Measurements from ENCODE around the gene YKT6. TPM values are rescaled to one million over a fixed set of nuclear protein-coding genes. Genes with fewer than 3 reads are reported as not detected.
A peak's percentile ranks its signal among the peaks of the same experiment; 100 is the strongest.

Gene YKT6
- total and polyA plus RNA-seq, 2 experiments from 2014 or later, result 33.5 to 114 TPM

GRCh38 chr7:44213206-44213876, 12.6 kb downstream of the YKT6 start (continued):
- TF ChIP-seq JUNB (IDR thresholded peaks at IDR 0.05; ENCODE audit: unreplicated experiment), result no peak
- TF ChIP-seq CREB1 (CRISPR knock-in tag; IDR thresholded peaks at IDR 0.05; ENCODE audit: low read depth), result no peak
- no peak for TF ChIP-seq EZH2 (IDR thresholded peaks at IDR 0.05; ENCODE audit: low read depth, unreplicated experiment)
- TF ChIP-seq ZNF114 (CRISPR knock-in tag; IDR thresholded peaks at IDR 0.05), result no peak
- no peak for TF ChIP-seq EZH2phosphoT487 (IDR thresholded peaks at IDR 0.05; ENCODE audit: unreplicated experiment)

GRCh38 chr7:44213877-44214388, 13.2 kb downstream of the YKT6 start:
- peaks cover 14% of the 10 kb centered on the region for H3K36me3 ChIP-seq (ENCODE audit: insufficient read depth)
- DNase-seq (ENCODE audit: low spot score) (no peak), ATAC-seq (peak; percentile 10)
- peak overlapping the region; percentile 12; the same call in 1 of the 2 replicates for H3K27ac ChIP-seq (ENCODE audit: low read depth)
- Mint-ChIP-seq H3K36me3 (ENCODE audit: low read depth) (peaks cover 32% of the 10 kb centered on the region), H3K4me3 (no peak overlapping the region), H3K9me3 (no peaks in the 10 kb centered on the region), H3K27ac (peak overlapping the region; percentile 87), H3K27me3 (ENCODE audit: insufficient read depth, low read depth, poor library complexity) (peaks cover 4% of the 10 kb centered on the region), H3K4me1 (peaks cover 35% of the 10 kb centered on the region)
- no peak overlapping the region for H2AFZ ChIP-seq
- H3K79me2 ChIP-seq (replicated peaks; ENCODE audit: insufficient read depth), result no peaks in the 10 kb centered on the region
- no peaks in the 10 kb centered on the region for H3K27me3 ChIP-seq (ENCODE audit: insufficient read depth)
- H3K4me1 ChIP-seq (ENCODE audit: insufficient read depth), result peaks cover 11% of the 10 kb centered on the region
- H3K4me3 ChIP-seq, result no peak overlapping the region
- H3K4me2 ChIP-seq, result no peak overlapping the region
- H3F3A ChIP-seq (replicated peaks; ENCODE audit: low read depth), result no peaks in the 10 kb centered on the region
- no peak for TF ChIP-seq REST (IDR thresholded peaks at IDR 0.05; ENCODE audit: unreplicated experiment)
- no peak for TF ChIP-seq EZH2phosphoT487 (IDR thresholded peaks at IDR 0.05; ENCODE audit: unreplicated experiment)
- peaks cover 11% of the 10 kb centered on the region; the same call in 1 of the 2 replicates for H4K20me1 ChIP-seq (replicated peaks; ENCODE audit: insufficient read depth)
- no peaks in the 10 kb centered on the region for H3K9me2 ChIP-seq (ENCODE audit: insufficient read depth)

GRCh38 chr7:44215531-44215930, 14.8 kb downstream of the YKT6 start:
- H3K27ac Mint-ChIP-seq, result no peak overlapping the region
- H3K4me1 Mint-ChIP-seq, result peaks cover 39% of the 10 kb centered on the region
- Histone ChIP-seq H3K4me3 (no peak overlapping the region), H3F3A (replicated peaks; ENCODE audit: low read depth) (no peaks in the 10 kb centered on the region), H4K20me1 (replicated peaks; ENCODE audit: insufficient read depth) (0 out of 2 replicates have a peak, but pooled peaks cover 3% of the 10 kb centered on the region), H3K4me1 (ENCODE audit: insufficient read depth) (peaks cover 11% of the 10 kb centered on the region), H3K27ac (ENCODE audit: low read depth) (no peak overlapping the region), H3K27me3 (ENCODE audit: insufficient read depth) (no peaks in the 10 kb centered on the region), H2AFZ (no peak overlapping the region), H3K79me2 (replicated peaks; ENCODE audit: insufficient read depth) (no peaks in the 10 kb centered on the region), H3K9me2 (ENCODE audit: insufficient read depth) (no peaks in the 10 kb centered on the region), H3K4me2 (no peak overlapping the region), H3K36me3 (ENCODE audit: insufficient read depth) (no peaks in the 10 kb centered on the region; the same call in 1 of the 2 replicates)
- peaks cover 20% of the 10 kb centered on the region for H3K36me3 Mint-ChIP-seq (ENCODE audit: low read depth)
- TF ChIP-seq CTCF (conservative IDR thresholded peaks at IDR 0.05; ENCODE audit: low read depth in 2 of 2), result no peak
- no peak for TF ChIP-seq ETS1 (IDR thresholded peaks at IDR 0.05)
- DNase-seq (ENCODE audit: low spot score) (no peak), ATAC-seq (no peak)
- no peak overlapping the region for H3K4me3 Mint-ChIP-seq
- no peaks in the 10 kb centered on the region for H3K9me3 Mint-ChIP-seq
- H3K27me3 Mint-ChIP-seq (ENCODE audit: insufficient read depth, low read depth, poor library complexity), result peaks cover 4% of the 10 kb centered on the region
